Transverse colon (tissue), 4 donors: ENCODE measurements around the gene COL6A2. TPM values are rescaled to one million over a fixed set of nuclear protein-coding genes. Genes with fewer than 3 reads are reported as not detected.
A peak's percentile ranks its signal among the peaks of the same experiment; 100 is the strongest.

Experiments
- DNase-seq: peaks from one replicate; pipeline ENCODE4 v3.0.0-alpha.2; 2019
- H3K27ac ChIP-seq, 4 donors: fragments of 200-600 bp; sonication (generic); 2 replicates each; pipeline ENCODE4 v1.5.1; 2016 to 2018; ENCODE audit warnings: inconsistent platforms in 4 of 4
- H3K27me3 ChIP-seq: fragments of 200-600 bp; sonication (generic); 2 replicates; pipeline ENCODE4 v1.5.1; 2017; ENCODE audit warnings: inconsistent platforms
- H3K36me3 ChIP-seq, 4 donors: fragments of 200-600 bp; sonication (generic); 2 replicates each; pipeline ENCODE4 v1.5.1; 2017 to 2019; ENCODE audit warnings: inconsistent platforms in 4 of 4
- H3K4me1 ChIP-seq, 4 donors: fragments of 200-600 bp; sonication (generic); 2 replicates each; pipeline ENCODE4 v1.5.1; 2017 to 2020; ENCODE audit warnings: inconsistent platforms in 4 of 4
- H3K4me3 ChIP-seq, 4 donors: fragments of 200-600 bp; sonication (generic); 1 replicate in 1 of 4; 2 replicates in 3 of 4; pipeline versions ENCODE4 v1.5.1 to v1.6.1; 2017 to 2019; ENCODE audit warnings: inconsistent platforms in 4 of 4
- H3K9me3 ChIP-seq, 2 donors: fragments of 200-600 bp; sonication (generic); 2 replicates each; pipeline ENCODE4 v1.5.1; 2017 to 2019; ENCODE audit warnings: inconsistent platforms in 2 of 2
- EP300 ChIP-seq: sonication (generic); formaldehyde crosslinking; IDR thresholded peaks from one replicate; pipeline ENCODE4 v1.6.1; 2017; ENCODE audit warnings: antibody characterized with exemption, low read depth
- POLR2A ChIP-seq: fragments of 450-650 bp; IDR thresholded peaks from one replicate; pipeline ENCODE4 v1.6.1; 2016; ENCODE audit warnings: antibody characterized with exemption, mild to moderate bottlenecking, moderate library complexity
- POLR2AphosphoS5 ChIP-seq, 3 donors: sonication (generic); formaldehyde crosslinking; IDR thresholded peaks; one replicate each; pipeline ENCODE4 v1.6.1; 2016; ENCODE audit warnings: antibody characterized with exemption in 3 of 3
- WGBS, 2 donors: methylation state at CpG; one replicate each; pipeline ENCODE4 v1.1.5; 2018; ENCODE audit warnings: low coverage in 1 of 2; 5-methylcytosine and 5-hydroxymethylcytosine counted together
- in situ Hi-C, 4 donors: fragments of 200-750 bp; cut with MboI; loops; one replicate each; pipeline versions ENCODE4 v1.15.0 to v1.15.1; 2017; ENCODE audit warnings: low sequenced_read_pairs in 3 of 4, low pct_ligation_motif_present in 1 of 4, low pct_unique_long_range_greater_than_20kb in 1 of 4
- intact Hi-C: fragments of 100-400 bp; cut with DNase I; formaldehyde crosslinking; loops from one replicate; pipeline ENCODE4 v1.15.1; 2023; ENCODE audit warnings: low total_unique reads
- total RNA-seq, 4 donors: library from RNA; depleted of rRNA; stranded (reverse); fragments of >200 nt; gene quantifications; one replicate each; pipeline ENCODE4 v1.1.0, GENCODE V29; 2016
- TF ChIP-seq, protein P1 (sequence below), 5 experiments: fragments of 200-600 bp in 3 of 5; fragments of 450-650 bp in 2 of 5; sonication (generic) in 3 of 5; IDR thresholded peaks; 1 replicate in 2 of 5; 2 replicates in 3 of 5; pipeline ENCODE4 v1.5.1; 2016 to 2017; ENCODE audit warnings: antibody characterized with exemption in 5 of 5, inconsistent platforms in 3 of 5, mild to moderate bottlenecking in 2 of 5, moderate library complexity in 1 of 5

Gene COL6A2
- total RNA-seq, 4 donors from 2014 or later, result 172 to 550 (median 346) TPM

DNA sequence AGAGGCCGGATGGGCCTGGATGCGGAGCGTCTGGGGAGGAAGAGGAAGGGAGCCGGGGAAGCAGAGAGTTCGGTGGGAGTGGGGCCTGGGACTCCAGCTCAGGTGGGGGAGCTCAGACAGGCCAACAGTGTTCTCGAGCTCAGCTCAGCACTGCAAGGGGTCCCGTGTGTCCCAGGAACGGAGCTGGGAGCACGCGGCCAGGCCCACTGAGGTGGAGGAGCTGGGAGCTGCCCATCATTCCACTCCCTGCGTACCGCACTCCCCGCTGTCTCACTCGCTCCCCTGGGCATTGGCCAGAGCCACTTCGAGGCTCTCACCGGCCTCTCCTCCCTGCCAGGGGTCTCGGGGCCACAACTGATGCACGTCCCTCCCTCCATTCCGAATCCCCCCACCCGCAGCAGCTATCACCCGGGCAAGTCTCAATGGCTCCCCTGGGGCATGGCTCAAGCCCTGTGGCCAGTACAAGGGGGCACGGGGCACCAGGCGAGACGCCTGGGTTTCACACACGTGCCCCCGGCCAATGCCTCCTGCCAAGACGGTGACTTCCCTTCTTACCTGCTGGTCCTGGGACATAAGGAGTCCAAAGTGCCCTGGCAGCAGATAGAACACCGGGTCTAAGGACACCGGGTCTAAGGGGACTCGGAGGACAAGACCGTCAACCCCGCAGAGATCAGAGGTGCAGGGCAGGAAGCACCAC is 30.3 kb upstream of the COL6A2 start:
- no peak overlapping the region for H3K4me3 ChIP-seq
- H3K36me3 ChIP-seq, result no peaks in the 10 kb centered on the region
- WGBS, 2 donors, result 81% methylated on average over 32 of the region's 32 CpGs; no CpG with 5 or more reads in 1 of the 2 donors
- DNase-seq, result no peak
- peaks cover 9 to 32% (median 19%) of the 10 kb centered on the region in 4 donors for H3K4me1 ChIP-seq
- peak overlapping the region; percentile 72 to 90 (median 85) for H3K27ac ChIP-seq
- in situ Hi-C loops (no loop called here), intact Hi-C loops (no loop called here)
- TF ChIP-seq EP300, result no peak
- TF ChIP-seq POLR2A, result no peak
- TF ChIP-seq, protein P1, sequence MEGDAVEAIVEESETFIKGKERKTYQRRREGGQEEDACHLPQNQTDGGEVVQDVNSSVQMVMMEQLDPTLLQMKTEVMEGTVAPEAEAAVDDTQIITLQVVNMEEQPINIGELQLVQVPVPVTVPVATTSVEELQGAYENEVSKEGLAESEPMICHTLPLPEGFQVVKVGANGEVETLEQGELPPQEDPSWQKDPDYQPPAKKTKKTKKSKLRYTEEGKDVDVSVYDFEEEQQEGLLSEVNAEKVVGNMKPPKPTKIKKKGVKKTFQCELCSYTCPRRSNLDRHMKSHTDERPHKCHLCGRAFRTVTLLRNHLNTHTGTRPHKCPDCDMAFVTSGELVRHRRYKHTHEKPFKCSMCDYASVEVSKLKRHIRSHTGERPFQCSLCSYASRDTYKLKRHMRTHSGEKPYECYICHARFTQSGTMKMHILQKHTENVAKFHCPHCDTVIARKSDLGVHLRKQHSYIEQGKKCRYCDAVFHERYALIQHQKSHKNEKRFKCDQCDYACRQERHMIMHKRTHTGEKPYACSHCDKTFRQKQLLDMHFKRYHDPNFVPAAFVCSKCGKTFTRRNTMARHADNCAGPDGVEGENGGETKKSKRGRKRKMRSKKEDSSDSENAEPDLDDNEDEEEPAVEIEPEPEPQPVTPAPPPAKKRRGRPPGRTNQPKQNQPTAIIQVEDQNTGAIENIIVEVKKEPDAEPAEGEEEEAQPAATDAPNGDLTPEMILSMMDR (IDR thresholded peaks at IDR 0.05), result no peak
- TF ChIP-seq POLR2AphosphoS5 (IDR thresholded peaks at IDR 0.05), result no peak
- peaks cover 11% of the 10 kb centered on the region for H3K27me3 ChIP-seq
- peaks cover 0 to 6% of the 10 kb centered on the region in 2 donors for H3K9me3 ChIP-seq

DNA sequence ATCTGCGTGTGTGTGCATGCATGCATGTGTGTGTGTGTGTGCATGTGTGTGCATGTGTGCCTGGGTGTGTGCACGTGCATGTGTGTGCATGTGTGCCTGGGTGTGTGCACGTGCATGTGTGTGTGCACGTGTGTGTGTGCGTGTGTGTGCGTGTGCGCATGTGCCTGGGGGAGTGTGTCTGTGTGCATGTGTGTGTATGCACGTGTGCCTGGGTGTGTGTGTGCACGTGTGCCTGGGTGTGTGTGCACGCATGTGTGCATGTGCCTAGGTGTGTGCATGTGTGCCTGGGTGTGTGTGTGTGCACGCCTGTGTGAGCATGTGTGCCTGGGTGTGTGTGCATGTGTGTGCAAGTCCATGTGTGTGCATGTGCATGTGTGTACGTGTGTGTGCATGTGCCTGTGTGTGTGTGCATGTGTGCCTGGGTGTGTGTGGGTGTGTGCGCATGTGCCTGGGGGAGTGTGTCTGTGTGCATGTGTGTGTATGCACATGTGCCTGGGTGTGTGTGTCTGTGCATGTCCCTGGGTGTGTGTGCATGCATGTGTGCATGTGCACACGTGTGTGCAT is 29.3 kb upstream of the COL6A2 start:
- TF ChIP-seq POLR2AphosphoS5 (IDR thresholded peaks at IDR 0.05) (no peak), POLR2A (no peak), EP300 (no peak)
- TF ChIP-seq, protein P1 (IDR thresholded peaks at IDR 0.05), result no peak
- in situ Hi-C loops, result no loop called here
- Histone ChIP-seq H3K9me3 (no peaks in the 10 kb centered on the region), H3K27ac (no peak overlapping the region), H3K4me1 (peaks cover 9 to 32% (median 19%) of the 10 kb centered on the region in 4 donors), H3K4me3 (no peak overlapping the region), H3K27me3 (peaks cover 11% of the 10 kb centered on the region), H3K36me3 (no peaks in the 10 kb centered on the region)
- intact Hi-C loops, result no loop called here
- DNase-seq, result no peak
- WGBS, 2 donors, result 74% methylated on average over 12 of the region's 14 CpGs; no CpG with 5 or more reads in 1 of the 2 donors

DNA sequence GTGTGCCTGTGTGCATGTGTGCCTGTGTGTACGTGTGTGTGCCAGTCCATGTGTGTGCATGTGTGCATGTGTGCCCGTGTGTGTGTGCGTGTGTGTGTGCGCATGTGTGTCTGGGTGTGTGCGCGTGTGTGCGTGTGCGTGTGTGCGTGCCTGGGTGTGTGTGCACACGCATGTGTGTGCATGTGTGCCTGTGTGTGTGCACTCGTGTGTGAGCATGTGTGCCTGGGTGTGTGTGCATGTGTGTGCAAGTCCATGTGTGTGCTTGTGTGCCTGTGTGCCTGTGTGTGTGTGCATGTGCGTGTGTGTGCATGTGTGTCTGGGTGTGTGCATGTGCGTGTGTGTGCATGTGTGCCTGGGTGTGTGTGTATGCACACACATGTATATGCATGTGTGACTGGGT is 28.7 kb upstream of the COL6A2 start:
- Histone ChIP-seq H3K27ac (no peak overlapping the region), H3K9me3 (no peaks in the 10 kb centered on the region), H3K4me1 (peaks cover 9 to 32% (median 19%) of the 10 kb centered on the region in 4 donors), H3K27me3 (peaks cover 11% of the 10 kb centered on the region), H3K36me3 (no peaks in the 10 kb centered on the region), H3K4me3 (no peak overlapping the region)
- no peak for TF ChIP-seq POLR2A
- TF ChIP-seq, protein P1 (IDR thresholded peaks at IDR 0.05), result no peak
- intact Hi-C loops (no loop called here), in situ Hi-C loops (no loop called here)
- WGBS, 2 donors, result 72% methylated on average over 12 of the region's 13 CpGs; no CpG with 5 or more reads in 1 of the 2 donors
- no peak for DNase-seq

DNA sequence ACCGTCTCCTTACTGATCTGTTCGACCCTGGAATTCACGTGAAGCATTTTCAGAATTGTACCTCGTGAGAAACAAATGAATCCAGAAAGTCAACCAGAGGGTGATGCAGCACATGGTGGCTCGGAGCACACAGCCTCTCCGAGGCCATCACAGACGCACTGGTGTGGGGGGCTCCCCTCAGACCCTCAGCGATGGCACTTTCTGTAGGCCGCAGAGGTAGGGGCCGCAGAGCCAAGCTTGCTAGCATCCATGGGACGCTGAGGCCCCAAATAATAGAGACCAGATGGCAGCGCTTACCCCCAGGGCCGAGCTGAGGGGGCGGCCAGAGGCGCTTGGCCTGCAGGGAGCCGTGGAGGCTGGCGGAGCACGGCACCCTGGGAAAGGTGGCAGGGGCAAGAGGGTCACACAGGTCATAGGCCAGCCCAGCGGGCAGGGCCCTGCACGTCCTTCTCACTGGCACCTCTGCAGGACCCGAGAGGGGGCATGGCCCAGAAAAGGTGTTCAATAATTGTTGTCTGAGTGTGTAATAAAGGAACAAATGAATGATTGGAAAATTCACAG is 28.1 kb upstream of the COL6A2 start:
- TF ChIP-seq, protein P1 (IDR thresholded peaks at IDR 0.05), result no peak
- TF ChIP-seq POLR2AphosphoS5 (IDR thresholded peaks at IDR 0.05) (no peak), POLR2A (no peak), EP300 (no peak)
- H3K27ac ChIP-seq, result no peak overlapping the region
- in situ Hi-C loops (no loop called here), intact Hi-C loops (no loop called here)
- peaks cover 9 to 31% (median 19%) of the 10 kb centered on the region in 4 donors for H3K4me1 ChIP-seq
- H3K4me3 ChIP-seq, result no peak overlapping the region
- no peak for DNase-seq
- no peaks in the 10 kb centered on the region for H3K9me3 ChIP-seq
- 88 to 90% methylated on average over 6 to 21 of the region's 21 CpGs for WGBS, 2 donors
- no peaks in the 10 kb centered on the region for H3K36me3 ChIP-seq
- H3K27me3 ChIP-seq, result peaks cover 11% of the 10 kb centered on the region
